H1 (cell line): Measurements from ENCODE around the gene ROBO4. TPM values are rescaled to one million over a fixed set of nuclear protein-coding genes. Genes with fewer than 3 reads are reported as not detected.

ENCODE experiments used
- CTCF ChIA-PET: fragments of 300-600 bp; sonication (Branson Sonifier 250); formaldehyde crosslinking; loops from one replicate; lab custom pipeline; 2021; ENCODE audit not compliant: partially characterized antibody; lab: Charles Lee
- POLR2A ChIA-PET: fragments of 300-600 bp; sonication (Branson Sonifier 250); formaldehyde crosslinking; loops from one replicate; lab custom pipeline; 2021; ENCODE audit warnings: inconsistent platforms; ENCODE audit not compliant: partially characterized antibody; lab: Charles Lee
- DNase-seq, 2 experiments: peaks; one replicate each; pipeline versions ENCODE4 v3.0.0 to v3.0.0-alpha.2; 2010 to 2022; ENCODE audit warnings: low spot score in 2 of 2, low read depth in 1 of 2, mixed read lengths in 1 of 2
- FAIRE-seq: peaks from 2 replicates; lab custom pipeline; 2011; peaks lifted over from hg19 to GRCh38; lab: Jason Lieb, UNC
- H2AFZ ChIP-seq: 2 replicates; pipeline ENCODE4 v1.8.1; 2012; ENCODE audit warnings: low read length, inconsistent platforms
- H2AK5ac ChIP-seq: 2 replicates; pipeline ENCODE4 v1.6.1; 2013; ENCODE audit warnings: low read depth, low read length
- H2BK120ac ChIP-seq: replicated peaks from 2 replicates; pipeline ENCODE3; 2013; ENCODE audit warnings: low read depth, low read length, inconsistent platforms
- H2BK12ac ChIP-seq: 2 replicates; pipeline ENCODE4 v1.6.1; 2013; ENCODE audit warnings: low read depth, low read length
- H2BK15ac ChIP-seq: 2 replicates; pipeline ENCODE4 v1.6.1; 2013; ENCODE audit warnings: low read length
- H2BK20ac ChIP-seq: 2 replicates; pipeline ENCODE4 v1.6.1; 2013; ENCODE audit warnings: low read length
- H2BK5ac ChIP-seq: 2 replicates; pipeline ENCODE4 v1.6.1; 2013; ENCODE audit warnings: low read depth, low read length
- H3K14ac ChIP-seq: 2 replicates; pipeline ENCODE4 v1.6.1; 2013; ENCODE audit warnings: inconsistent platforms; ENCODE audit not compliant: insufficient read length
- H3K18ac ChIP-seq: 2 replicates; pipeline ENCODE4 v1.6.1; 2013; ENCODE audit warnings: low read length; ENCODE audit errors: extremely low read depth
- H3K23ac ChIP-seq: 2 replicates; pipeline ENCODE4 v1.6.1; 2013; ENCODE audit warnings: inconsistent platforms; ENCODE audit not compliant: insufficient read length
- H3K23me2 ChIP-seq: 2 replicates; pipeline ENCODE4 v1.6.1; 2013; ENCODE audit warnings: low read depth, low read length
- H3K27ac ChIP-seq: 2 replicates; pipeline ENCODE4 v1.6.1; 2011; ENCODE audit warnings: low read depth, low read length, inconsistent platforms
- H3K27me3 ChIP-seq, 4 experiments: replicated peaks in 1 of 4; 1 replicate in 1 of 4; 2 replicates in 3 of 4; pipeline versions ENCODE4 v1.6.1 to v1.8.1; 2011 to 2013; ENCODE audit warnings: low read length in 3 of 4, mild to moderate bottlenecking in 3 of 4, inconsistent platforms in 2 of 4, mixed read lengths in 2 of 4, moderate library complexity in 1 of 4; ENCODE audit not compliant: control insufficient read depth in 3 of 4, insufficient read depth in 3 of 4; ENCODE audit errors: extremely low read depth in 1 of 4
- H3K36me3 ChIP-seq, 4 experiments: 2 replicates each; pipeline versions ENCODE4 v1.6.1 to v1.8.1; 2011 to 2013; ENCODE audit warnings: mild to moderate bottlenecking in 4 of 4, low read length in 3 of 4, moderate library complexity in 2 of 4, control low read depth in 1 of 4, inconsistent platforms in 1 of 4; ENCODE audit not compliant: insufficient read depth in 4 of 4, control insufficient read depth in 2 of 4
- H3K4ac ChIP-seq: replicated peaks from 2 replicates; pipeline ENCODE3; 2013; ENCODE audit warnings: low read length, low read depth, mixed read lengths, inconsistent platforms; ENCODE audit not compliant: insufficient read length
- H3K4me1 ChIP-seq, 4 experiments: replicated peaks in 1 of 4; 1 replicate in 1 of 4; 2 replicates in 3 of 4; pipeline versions ENCODE4 v1.6.1 to v1.8.1; 2011 to 2013; ENCODE audit warnings: low read length in 3 of 4, inconsistent platforms in 2 of 4, mixed read lengths in 1 of 4; ENCODE audit not compliant: insufficient read depth in 4 of 4, control insufficient read depth in 3 of 4
- H3K4me2 ChIP-seq, 2 experiments: 2 replicates each; pipeline versions ENCODE4 v1.6.1 to v1.8.1; 2011 to 2013; ENCODE audit warnings: low read depth in 2 of 2, low read length in 2 of 2, control low read depth in 1 of 2, inconsistent platforms in 1 of 2, mild to moderate bottlenecking in 1 of 2; ENCODE audit not compliant: insufficient read depth in 1 of 2
- H3K4me3 ChIP-seq, 4 experiments: fragments of 200-600, 300-600 bp in 1 of 4; sonication (generic), shearing (Covaris generic), sonication (Bioruptor Twin) in 1 of 4; 2 replicates each; pipeline versions ENCODE4 v1.5.1 to v1.8.1; 2011 to 2016; ENCODE audit warnings: low read length in 4 of 4, low read depth in 3 of 4, control low read depth in 2 of 4, inconsistent platforms in 2 of 4, mild to moderate bottlenecking in 2 of 4, mixed read lengths in 1 of 4, moderate library complexity in 1 of 4; ENCODE audit not compliant: insufficient read depth in 2 of 4; ENCODE audit errors: extremely low read depth in 1 of 4
- H3K56ac ChIP-seq: replicated peaks from 2 replicates; pipeline ENCODE3; 2013; ENCODE audit warnings: low read depth, mild to moderate bottlenecking, mixed read lengths, low read length, inconsistent platforms; ENCODE audit not compliant: insufficient read length
- H3K79me1 ChIP-seq: 2 replicates; pipeline ENCODE4 v1.6.1; 2013; ENCODE audit warnings: low read depth, low read length, control low read depth
- H3K79me2 ChIP-seq, 2 experiments: 2 replicates each; pipeline versions ENCODE4 v1.6.1 to v1.8.1; 2012 to 2013; ENCODE audit warnings: low read length in 2 of 2, mild to moderate bottlenecking in 2 of 2, inconsistent platforms in 1 of 2; ENCODE audit not compliant: insufficient read depth in 2 of 2, control insufficient read depth in 1 of 2
- H3K9ac ChIP-seq, 4 experiments: replicated peaks in 1 of 4; 1 replicate in 1 of 4; 2 replicates in 3 of 4; pipeline versions ENCODE4 v1.6.1 to v1.8.1; 2011 to 2013; ENCODE audit warnings: low read depth in 3 of 4, low read length in 3 of 4, control low read depth in 2 of 4, mild to moderate bottlenecking in 2 of 4, moderate library complexity in 2 of 4, inconsistent platforms in 1 of 4; ENCODE audit errors: extremely low read depth in 1 of 4
- H3K9me3 ChIP-seq, 2 experiments: 2 replicates each; pipeline versions ENCODE4 v1.6.1 to v1.8.1; 2012 to 2013; ENCODE audit warnings: mild to moderate bottlenecking in 2 of 2, moderate library complexity in 2 of 2, control low read depth in 1 of 2, inconsistent platforms in 1 of 2, low read depth in 1 of 2, low read length in 1 of 2, mixed read lengths in 1 of 2; ENCODE audit not compliant: insufficient read depth in 2 of 2
- H4K20me1 ChIP-seq, 2 experiments: replicated peaks in 1 of 2; 2 replicates each; pipeline versions ENCODE3 to v1.8.1; 2011 to 2013; ENCODE audit warnings: inconsistent platforms in 2 of 2, low read length in 2 of 2, mild to moderate bottlenecking in 1 of 2; ENCODE audit not compliant: insufficient read depth in 2 of 2, control insufficient read depth in 1 of 2
- H4K5ac ChIP-seq: 2 replicates; pipeline ENCODE4 v1.6.1; 2013; ENCODE audit warnings: low read length, low read depth, mixed read lengths, inconsistent platforms; ENCODE audit not compliant: insufficient read length
- H4K8ac ChIP-seq: 2 replicates; pipeline ENCODE4 v1.8.0; 2013; ENCODE audit warnings: mild to moderate bottlenecking, moderate library complexity, low read length, inconsistent platforms; ENCODE audit not compliant: insufficient read depth; ENCODE audit errors: extremely low read depth
- H4K91ac ChIP-seq: replicated peaks from 2 replicates; pipeline ENCODE3; 2013; ENCODE audit warnings: low read length, mixed read lengths, inconsistent platforms; ENCODE audit not compliant: insufficient read length
- ATF2 ChIP-seq: IDR thresholded peaks from 2 replicates; pipeline ENCODE4 v1.6.1; 2012; ENCODE audit warnings: low read length, inconsistent platforms
- CEBPB ChIP-seq: IDR thresholded peaks from 2 replicates; pipeline ENCODE4 v1.6.1; 2012; ENCODE audit warnings: low read depth, low read length
- CREB1 ChIP-seq: IDR thresholded peaks from 2 replicates; pipeline ENCODE4 v1.6.1; 2012; ENCODE audit warnings: inconsistent platforms
- EZH2 ChIP-seq: fragments of 200-600 bp; sonication (generic); IDR thresholded peaks from 2 replicates; pipeline ENCODE4 v1.7.1; 2012; ENCODE audit warnings: low read depth, mild to moderate bottlenecking, moderate library complexity, low read length, inconsistent platforms; ENCODE audit not compliant: severe bottlenecking
- FOSL1 ChIP-seq: IDR thresholded peaks from 2 replicates; pipeline ENCODE4 v1.6.1; 2011; ENCODE audit warnings: mild to moderate bottlenecking, low read depth, low read length, moderate library complexity; ENCODE audit not compliant: insufficient read depth
- GABPA ChIP-seq: IDR thresholded peaks from 2 replicates; pipeline ENCODE4 v1.6.1; 2011; ENCODE audit warnings: mild to moderate bottlenecking, low read length, moderate library complexity, borderline replicate concordance; ENCODE audit not compliant: insufficient read depth
- HDAC2 ChIP-seq, 2 experiments: fragments of 300-600 bp in 1 of 2; sonication (generic) in 1 of 2; IDR thresholded peaks; 2 replicates each; pipeline ENCODE4 v1.6.1; 2011 to 2012; ENCODE audit warnings: low read depth in 2 of 2, low read length in 2 of 2, mild to moderate bottlenecking in 2 of 2, moderate library complexity in 2 of 2, borderline replicate concordance in 1 of 2, inconsistent platforms in 1 of 2
- KDM1A ChIP-seq: fragments of 200-600, 300-600 bp; sonication (generic); IDR thresholded peaks from 2 replicates; pipeline ENCODE4 v1.7.1; 2016; ENCODE audit warnings: mild to moderate bottlenecking, low read length, borderline replicate concordance
- POLR2A ChIP-seq, 2 experiments: IDR thresholded peaks; 1 replicate in 1 of 2; 2 replicates in 1 of 2; pipeline ENCODE4 v1.6.1; 2011; ENCODE audit warnings: low read depth in 2 of 2, low read length in 2 of 2, mild to moderate bottlenecking in 2 of 2; ENCODE audit errors: control extremely low read depth in 1 of 2
- RBBP5 ChIP-seq: IDR thresholded peaks from 2 replicates; pipeline ENCODE4 v1.7.1; 2012; ENCODE audit warnings: low read depth, mild to moderate bottlenecking, inconsistent platforms, low read length, moderate library complexity, borderline replicate concordance
- RFX5 ChIP-seq: IDR thresholded peaks from 2 replicates; pipeline ENCODE4 v1.6.1; 2011; ENCODE audit warnings: low read depth, low read length, improper control_type of control experiment, borderline replicate concordance
- SP2 ChIP-seq: IDR thresholded peaks from 2 replicates; pipeline ENCODE4 v1.6.1; 2012; ENCODE audit warnings: mild to moderate bottlenecking, low read length, inconsistent platforms
- TCF12 ChIP-seq: IDR thresholded peaks from 2 replicates; pipeline ENCODE4 v1.6.1; 2011; ENCODE audit warnings: low read depth, mild to moderate bottlenecking, low read length
- WGBS, 2 experiments: shearing (Covaris generic) in 1 of 2; methylation state at CpG; one replicate each; pipeline versions ENCODE4 v1.1.6 to v1.1.7; 2013 to 2015; ENCODE audit warnings: low lambda C conversion rate in 2 of 2, mixed read lengths in 2 of 2, inconsistent platforms in 1 of 2, low coverage in 1 of 2, missing lambda C conversion rate in 1 of 2; ENCODE audit not compliant: insufficient replicate concordance in 2 of 2, insufficient coverage in 1 of 2, insufficient read length in 1 of 2; ENCODE audit errors: extremely low coverage in 1 of 2, missing lambda C conversion rate in 1 of 2; 5-methylcytosine and 5-hydroxymethylcytosine counted together
- polyA plus RNA-seq, 7 experiments: library from polyadenylated mRNA; depleted of rRNA in 3 of 7; stranded (reverse) in 5 of 7; unstranded in 2 of 7; fragments of >200 nt in 5 of 7; fragments of 200-250 nt in 2 of 7; gene quantifications; 1 replicate in 5 of 7; 2 replicates in 1 of 7; 4 replicates in 1 of 7; pipeline versions ENCODE4 v1.2.1 to v1.2.3, GENCODE V29; 2011 to 2013; ENCODE audit warnings: missing spikeins in 2 of 7, mixed read lengths in 2 of 7
- total RNA-seq: library from RNA; stranded (reverse); fragmentation: NEBNext Ultra II Directional; extraction: Animal tissue kit (Norgen Biotek cat#: 25700); gene quantifications from 2 replicates; pipeline ENCODE4 v1.2.1, GENCODE V29; 2021

ROBO4 gene
- total and polyA plus RNA-seq, 2 of the 8 experiments (the other 6 are each of a cell fraction or from before 2014, with no cell fraction given): 0.03 TPM; not detected in 1

DNA sequence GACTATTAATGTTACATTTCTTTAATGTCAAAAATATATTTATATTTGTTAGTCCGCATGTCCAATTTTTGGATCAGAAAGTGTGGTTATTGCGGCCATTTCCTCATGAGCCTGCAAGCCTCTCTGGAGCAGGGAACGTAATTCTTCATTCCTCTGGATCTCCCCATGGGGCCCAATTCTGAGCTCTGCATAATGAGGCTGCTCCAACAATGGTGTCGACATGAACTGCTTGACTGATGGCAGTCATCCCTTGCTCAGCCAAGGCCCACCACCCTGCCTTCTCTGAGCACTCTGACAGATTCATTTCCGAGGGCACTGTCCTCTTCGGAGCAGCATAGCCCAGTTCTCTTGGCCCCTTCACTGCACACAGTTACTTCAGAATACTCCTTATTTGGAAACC lies 41.3 kb upstream of the ROBO4 start:
- no peak overlapping the region for H3K18ac ChIP-seq
- no peak overlapping the region for H4K5ac ChIP-seq
- H3K56ac ChIP-seq: no peak overlapping the region
- H2BK5ac ChIP-seq: no peak overlapping the region
- no peak overlapping the region for H2BK20ac ChIP-seq
- H3K4me1 ChIP-seq: peaks cover 0 to 3% (median 0%) of the 10 kb centered on the region in 4 experiments; a peak in 1 of 7 replicates
- no peaks in the 10 kb centered on the region for H3K79me1 ChIP-seq
- H3K9ac ChIP-seq: no peak overlapping the region
- no peak for FAIRE-seq
- no peak overlapping the region for H3K23ac ChIP-seq
- no peak for DNase-seq
- H3K4me3 ChIP-seq: no peak overlapping the region
- no peaks in the 10 kb centered on the region; the same call in 1 of the 2 replicates for H3K23me2 ChIP-seq
- H2BK15ac ChIP-seq: no peak overlapping the region
- no peaks in the 10 kb centered on the region for H3K36me3 ChIP-seq
- no peak overlapping the region; a peak in 1 of 4 replicates for H3K4me2 ChIP-seq
- no peak overlapping the region for H3K14ac ChIP-seq
- H3K9me3 ChIP-seq: no peaks in the 10 kb centered on the region
- H3K79me2 ChIP-seq: no peaks in the 10 kb centered on the region
- 73% methylated on average over 6 of the region's 6 CpGs; no CpG with 5 or more reads in 1 of the 2 experiments for WGBS, 2 experiments
- no peak overlapping the region for H4K91ac ChIP-seq
- POLR2A ChIA-PET: no interaction called here
- no peaks in the 10 kb centered on the region for H4K20me1 ChIP-seq
- H3K4ac ChIP-seq: no peak overlapping the region
- no peak overlapping the region for H2BK12ac ChIP-seq
- no peak overlapping the region for H3K27ac ChIP-seq
- CTCF ChIA-PET: interaction anchor here (0.7 to 5.8 kb wide), 3 partner anchors 10 to 101 kb away, joined by 3 to 38 read pairs (median 3); no protein-coding TSS in a partner anchor
- no peaks in the 10 kb centered on the region; a peak in 2 of 7 replicates for H3K27me3 ChIP-seq
- H2AK5ac ChIP-seq: no peak overlapping the region
- no peak overlapping the region for H4K8ac ChIP-seq
- H2AFZ ChIP-seq: no peak overlapping the region
- H2BK120ac ChIP-seq: no peak overlapping the region
- TF ChIP-seq ATF2 (no peak), RFX5 (no peak), EZH2 (no peak), HDAC2 (IDR thresholded peaks at IDR 0.05; ENCODE audit: borderline replicate concordance in 1 of 2, low read depth in 2 of 2, low read length in 2 of 2) (no peak), RBBP5 (no peak), CREB1 (no peak), FOSL1 (no peak), KDM1A (no peak), SP2 (no peak), TCF12 (no peak), POLR2A (IDR thresholded peaks at IDR 0.05; ENCODE audit: control extremely low read depth in 1 of 2, low read depth in 2 of 2, low read length in 2 of 2) (no peak), GABPA (no peak), CEBPB (no peak)
